Stomach (tissue), 9 donors: ENCODE results near the gene GPR82. TPM values are rescaled to one million over a fixed set of nuclear protein-coding genes. Genes with fewer than 3 reads are reported as not detected.

ENCODE experiments used
- DNase-seq, 2 donors: peaks; one replicate each; pipeline versions ENCODE4 v3.0.0 to v3.0.0-alpha.2; 2013 to 2019
- H3K27ac ChIP-seq, 5 donors: fragments of 200-600 bp in 4 of 5; sonication (generic) in 4 of 5; one replicate each; pipeline ENCODE4 v1.5.1; 2013 to 2019; ENCODE audit warnings: mild to moderate bottlenecking in 1 of 5, moderate library complexity in 1 of 5
- H3K27me3 ChIP-seq, 3 donors: fragments of 200-600 bp; sonication (generic); one replicate each; pipeline ENCODE4 v1.5.1; 2017 to 2019; ENCODE audit warnings: mixed run types in 1 of 3
- H3K36me3 ChIP-seq, 4 donors: fragments of 200-600 bp; sonication (generic); 1 replicate in 3 of 4; 2 replicates in 1 of 4; pipeline ENCODE4 v1.5.1; 2016 to 2019
- H3K4me1 ChIP-seq, 4 donors: fragments of 200-600 bp; sonication (generic); one replicate each; pipeline ENCODE4 v1.5.1; 2016 to 2019
- H3K4me3 ChIP-seq, 4 donors: fragments of 200-600 bp; sonication (generic) in 3 of 4; one replicate each; pipeline ENCODE4 v1.5.1; 2016 to 2019; ENCODE audit warnings: mild to moderate bottlenecking in 1 of 4
- H3K9me3 ChIP-seq, 4 donors: fragments of 200-600 bp; sonication (generic); one replicate each; pipeline ENCODE4 v1.5.1; 2016 to 2019
- CTCF ChIP-seq, 7 experiments: fragments of 450-650 bp in 4 of 7; fragments of 200-600 bp in 3 of 7; sonication (generic) in 3 of 7; IDR thresholded peaks; one replicate each; pipeline ENCODE4 v1.5.1; 2016 to 2019; ENCODE audit warnings: antibody characterized with exemption in 7 of 7, control low read depth in 2 of 7, mild to moderate bottlenecking in 1 of 7
- EP300 ChIP-seq: sonication (generic); formaldehyde crosslinking; IDR thresholded peaks from one replicate; pipeline ENCODE4 v1.6.1; 2017; ENCODE audit warnings: antibody characterized with exemption
- POLR2A ChIP-seq, 4 donors: fragments of 450-650 bp; IDR thresholded peaks; one replicate each; pipeline ENCODE4 v1.6.1; 2016; ENCODE audit warnings: antibody characterized with exemption in 4 of 4, control low read depth in 2 of 4, mild to moderate bottlenecking in 1 of 4, moderate library complexity in 1 of 4
- POLR2AphosphoS5 ChIP-seq, 3 donors: sonication (generic); formaldehyde crosslinking; IDR thresholded peaks; one replicate each; pipeline ENCODE4 v1.6.1; 2016; ENCODE audit warnings: antibody characterized with exemption in 3 of 3
- WGBS, 5 donors: extraction: QIAGEN DNeasy Blood & Tissue Kit in 3 of 5; methylation state at CpG; one replicate each; pipeline versions ENCODE4 v1.1.5 to v1.1.7; 2013 to 2018; 5-methylcytosine and 5-hydroxymethylcytosine counted together
- intact Hi-C: fragments of 100-400 bp; cut with DNase I; formaldehyde crosslinking; loops from one replicate; pipeline ENCODE4 v1.15.1; 2023; ENCODE audit warnings: low total_unique reads
- polyA plus RNA-seq, 3 donors: library from polyadenylated mRNA; stranded (reverse); fragments of 200-250 nt; gene quantifications; one replicate each; pipeline ENCODE4 v1.2.3, GENCODE V29; 2013
- total RNA-seq, 5 donors: library from RNA; depleted of rRNA; stranded (reverse); fragments of >200 nt; gene quantifications; one replicate each; pipeline versions ENCODE4 v1.1.0 to v1.2.3, GENCODE V29; 2014 to 2016
- donor health status: healthy with polysubstance abuse.
- donor health status: Bipolar disorder and iron deficiency.
- donor health status: healthy.

GPR82 gene
- total and polyA plus RNA-seq, 8 donors, result under 0.01 to 0.37 (median 0.25) TPM; not detected in 3

DNA sequence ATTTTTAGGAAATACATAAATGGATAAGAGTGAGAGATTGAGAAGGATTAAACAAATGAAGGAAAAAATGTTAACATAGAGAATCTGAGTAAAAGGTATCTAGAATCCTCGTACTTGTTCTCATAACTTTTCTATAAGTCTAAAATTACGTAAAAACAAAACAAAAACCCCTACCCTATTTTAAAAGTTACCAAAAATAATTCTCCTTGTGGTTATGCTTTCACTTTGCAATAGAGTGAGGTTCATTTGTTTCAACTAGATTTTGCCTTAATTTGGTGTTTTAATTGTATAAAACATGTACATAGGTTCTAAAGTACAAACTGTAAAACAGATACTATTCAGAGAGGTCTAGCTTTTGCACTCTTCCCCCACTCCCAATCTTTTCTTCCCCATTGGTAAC is 39.0 kb upstream of the GPR82 start:
- Histone ChIP-seq H3K4me3 (no peak overlapping the region), H3K36me3 (no peaks in the 10 kb centered on the region), H3K27ac (no peak overlapping the region), H3K27me3 (no peaks in the 10 kb centered on the region), H3K4me1 (peaks cover 0 to 12% (median 0%) of the 10 kb centered on the region in 4 donors), H3K9me3 (no peaks in the 10 kb centered on the region)
- intact Hi-C loops, result no loop called here
- 75 to 84% (median 77%) methylated on average over 2 of the region's 2 CpGs for WGBS, 5 donors
- DNase-seq, result no peak
- no peak for TF ChIP-seq CTCF (IDR thresholded peaks at IDR 0.05)
- TF ChIP-seq POLR2A (IDR thresholded peaks at IDR 0.05), result no peak
- TF ChIP-seq POLR2AphosphoS5 (IDR thresholded peaks at IDR 0.05), result no peak
- TF ChIP-seq EP300, result no peak

DNA sequence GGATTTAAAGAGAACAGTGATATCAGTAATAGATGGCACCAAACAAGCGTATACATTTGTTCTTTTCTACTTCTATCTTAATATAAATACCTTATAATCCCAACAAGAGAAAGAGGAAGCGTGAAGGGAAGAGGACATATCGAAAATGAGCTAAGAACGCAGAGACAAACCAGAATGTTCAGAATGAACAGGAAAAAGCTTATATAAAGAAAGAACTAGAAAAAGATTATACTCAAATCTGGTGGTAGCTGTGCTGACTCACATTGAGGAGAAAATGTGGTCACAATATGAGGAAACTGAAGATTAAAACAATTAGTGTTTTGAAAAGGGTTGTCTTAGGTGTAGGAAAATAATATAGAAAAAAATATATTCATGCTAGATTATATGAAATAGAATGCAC is 37.2 kb upstream of the GPR82 start:
- no peak overlapping the region for H3K27ac ChIP-seq
- H3K4me3 ChIP-seq, result no peak overlapping the region
- TF ChIP-seq EP300 (no peak), POLR2AphosphoS5 (IDR thresholded peaks at IDR 0.05) (no peak), POLR2A (IDR thresholded peaks at IDR 0.05) (no peak), CTCF (IDR thresholded peaks at IDR 0.05) (no peak)
- H3K4me1 ChIP-seq, result peaks cover 0 to 12% (median under 1%) of the 10 kb centered on the region in 4 donors
- WGBS, 5 donors, result 62 to 83% (median 79%) methylated on average over 4 of the region's 4 CpGs
- H3K36me3 ChIP-seq, result no peaks in the 10 kb centered on the region
- H3K9me3 ChIP-seq, result no peaks in the 10 kb centered on the region
- intact Hi-C loops, result no loop called here
- no peaks in the 10 kb centered on the region for H3K27me3 ChIP-seq
- no peak for DNase-seq

GRCh38 chrX:41688156-41688555 is 35.8 kb upstream of the GPR82 start:
- TF ChIP-seq EP300 (no peak), POLR2A (IDR thresholded peaks at IDR 0.05) (no peak), POLR2AphosphoS5 (IDR thresholded peaks at IDR 0.05) (no peak), CTCF (IDR thresholded peaks at IDR 0.05) (no peak)
- peaks cover 0 to 24% (median 5%) of the 10 kb centered on the region in 4 donors for H3K4me1 ChIP-seq
- intact Hi-C loops, result no loop called here
- 70 to 86% (median 79%) methylated on average over 2 of the region's 2 CpGs for WGBS, 5 donors
- H3K27ac ChIP-seq, result no peak overlapping the region
- no peak overlapping the region for H3K4me3 ChIP-seq
- H3K9me3 ChIP-seq, result no peaks in the 10 kb centered on the region
- no peaks in the 10 kb centered on the region for H3K36me3 ChIP-seq
- DNase-seq, result no peak
- no peaks in the 10 kb centered on the region for H3K27me3 ChIP-seq

DNA sequence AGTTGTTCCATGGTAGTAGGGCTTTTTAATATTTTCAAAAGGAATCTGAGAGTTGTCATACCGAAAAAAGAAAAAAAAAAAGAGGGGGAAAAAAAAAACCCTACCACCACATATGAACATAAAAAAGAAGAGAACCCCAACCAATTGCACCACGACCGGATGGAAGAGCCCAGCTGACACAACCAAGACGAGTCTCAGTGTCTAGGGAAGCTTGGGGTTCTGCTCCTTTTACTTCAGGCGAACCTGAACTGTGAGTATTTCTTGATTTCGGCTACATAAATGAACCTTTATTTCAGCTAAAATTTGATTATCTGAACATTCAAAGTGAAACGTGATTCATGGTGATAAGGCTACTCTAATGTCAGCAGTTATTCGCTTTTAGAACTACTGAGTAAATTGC is 35.1 kb upstream of the GPR82 start, which contains the start of gene GPR34:
TSS of gene GPR34 (plus strand) at position 139 of the 400 bp plus-strand sequence. CDS start 6,661 bp downstream, outside the sequence.
- TF ChIP-seq EP300, result no peak
- TF ChIP-seq POLR2AphosphoS5 (IDR thresholded peaks at IDR 0.05), result no peak
- no peak for TF ChIP-seq POLR2A (IDR thresholded peaks at IDR 0.05)
- Histone ChIP-seq H3K4me1 (peaks cover 0 to 31% (median 5%) of the 10 kb centered on the region in 4 donors), H3K36me3 (no peaks in the 10 kb centered on the region), H3K27me3 (no peaks in the 10 kb centered on the region), H3K9me3 (no peaks in the 10 kb centered on the region), H3K27ac (no peak within 1 kb of the TSS), H3K4me3 (no peak within 1 kb of the TSS)
- WGBS, 5 donors, result 52 to 66% (median 57%) methylated on average over 8 of the region's 8 CpGs
- peak in 1 of 2 donors; percentile 10 for DNase-seq
- intact Hi-C loops, result no loop called here

DNA sequence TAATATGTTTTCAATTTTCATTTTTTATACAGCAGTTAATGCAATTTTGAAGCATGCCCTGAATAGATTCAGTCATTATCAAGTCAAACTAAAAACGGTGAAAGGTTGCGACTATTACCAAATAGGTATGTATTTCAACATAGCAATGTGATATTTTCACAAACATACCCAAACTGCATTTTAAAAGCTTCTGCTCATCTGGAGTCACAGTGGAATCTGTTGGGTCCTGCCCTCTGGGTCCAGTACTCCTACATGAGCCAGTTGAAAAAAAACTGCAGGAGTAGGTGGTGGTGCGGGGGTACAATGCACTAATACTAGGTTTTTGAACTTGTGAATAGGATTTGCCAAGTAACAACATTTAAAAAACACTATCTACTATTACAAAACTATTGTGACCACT is 34.3 kb upstream of the GPR82 start:
- H3K27me3 ChIP-seq, result no peaks in the 10 kb centered on the region
- no peak for DNase-seq
- H3K4me1 ChIP-seq, result peaks cover 0 to 27% (median 5%) of the 10 kb centered on the region in 4 donors
- H3K27ac ChIP-seq, result no peak overlapping the region
- H3K9me3 ChIP-seq, result no peaks in the 10 kb centered on the region
- TF ChIP-seq POLR2AphosphoS5 (IDR thresholded peaks at IDR 0.05), result no peak
- no peak for TF ChIP-seq CTCF (IDR thresholded peaks at IDR 0.05)
- no peak for TF ChIP-seq EP300
- no peak for TF ChIP-seq POLR2A (IDR thresholded peaks at IDR 0.05)
- no peaks in the 10 kb centered on the region for H3K36me3 ChIP-seq
- H3K4me3 ChIP-seq, result no peak overlapping the region
- intact Hi-C loops, result no loop called here
- 67 to 84% (median 76%) methylated on average over 3 of the region's 3 CpGs for WGBS, 5 donors
